Spleen (tissue), 7 donors: ENCODE results near the gene APOBEC3B.
A peak's percentile ranks its signal among the peaks of the same experiment; 100 is the strongest.

Source experiments
- POLR2A ChIP-seq, 3 donors: fragments of 450-650 bp; IDR thresholded peaks; one replicate each; pipeline ENCODE4 v1.5.1; 2017; ENCODE audit warnings: antibody characterized with exemption in 3 of 3, mild to moderate bottlenecking in 1 of 3
- POLR2AphosphoS5 ChIP-seq, 3 donors: sonication (generic); formaldehyde crosslinking; IDR thresholded peaks; one replicate each; pipeline ENCODE4 v1.5.1; 2017; ENCODE audit warnings: antibody characterized with exemption in 3 of 3
- TF ChIP-seq, protein P1 (sequence below), 11 experiments: fragments of 200-600 bp in 7 of 11; fragments of 450-650 bp in 4 of 11; sonication (generic) in 4 of 11; IDR thresholded peaks in 8 of 11; conservative IDR thresholded peaks in 3 of 11; 1 replicate in 7 of 11; 2 replicates in 4 of 11; pipeline versions ENCODE4 v1.4.0 to v1.8.0; 2016 to 2021; ENCODE audit warnings: antibody characterized with exemption in 11 of 11, inconsistent platforms in 4 of 11, mild to moderate bottlenecking in 1 of 11
- donor health status: DM: no; HTN: no; CAD: no; lungs with moderate emphysema.
- donor health status: DM: no; HTN: no; CAD: no.
- donor health status: DM: no; HTN: no; CAD: no.

DNA sequence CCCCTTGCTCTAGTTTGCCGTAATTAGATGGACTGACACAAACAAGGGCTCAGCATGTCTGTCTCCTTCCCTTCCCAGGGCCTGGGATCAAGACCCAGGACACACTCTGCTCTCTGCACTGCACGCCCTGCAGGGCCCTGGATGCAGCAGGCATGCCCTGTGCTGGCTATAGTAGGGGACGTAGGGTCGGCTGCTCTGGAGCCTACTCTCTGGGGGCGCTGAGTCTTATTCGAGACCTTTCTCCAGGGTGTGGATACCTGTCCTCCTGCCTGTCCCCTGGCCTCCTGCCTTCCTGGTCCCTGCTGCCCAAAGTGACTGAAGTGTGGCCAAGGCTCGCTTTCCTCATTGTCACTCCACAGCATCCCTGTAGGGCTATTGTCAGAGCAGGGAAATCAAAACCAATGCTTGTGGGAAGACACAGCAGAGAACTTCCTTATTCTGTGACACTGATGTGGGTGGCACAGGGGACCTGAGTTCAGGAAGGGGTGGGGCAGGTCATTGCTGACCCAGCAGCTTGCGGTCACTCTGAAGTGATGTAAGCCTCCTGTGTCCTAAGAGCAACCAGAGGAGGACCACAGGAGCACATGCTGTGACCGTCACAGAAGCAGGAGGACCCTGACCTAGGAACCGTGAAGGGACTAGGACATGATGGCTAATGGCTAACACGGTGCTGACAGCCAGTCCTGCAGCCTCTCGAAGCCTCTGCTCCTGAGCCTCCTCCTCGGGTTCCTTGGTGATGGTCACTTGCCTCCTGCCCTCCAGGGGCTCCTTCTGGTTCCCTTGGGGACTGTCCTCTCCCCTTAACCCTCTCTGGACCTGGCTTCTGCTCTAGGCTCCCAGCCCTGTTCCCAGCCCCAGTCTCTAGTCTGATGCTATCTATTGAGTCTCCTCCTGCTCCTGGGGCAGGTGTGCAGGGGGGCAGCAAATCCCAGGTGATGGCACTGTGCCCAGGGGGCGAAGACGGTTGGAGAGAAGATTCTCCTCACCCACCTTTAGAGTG is 14.4 kb upstream of the APOBEC3B start:
- TF ChIP-seq POLR2A (IDR thresholded peaks at IDR 0.05) (no peak), POLR2AphosphoS5 (IDR thresholded peaks at IDR 0.05) (peak in 2 of 3 donors; percentile 60 to 88)
- TF ChIP-seq, protein P1, sequence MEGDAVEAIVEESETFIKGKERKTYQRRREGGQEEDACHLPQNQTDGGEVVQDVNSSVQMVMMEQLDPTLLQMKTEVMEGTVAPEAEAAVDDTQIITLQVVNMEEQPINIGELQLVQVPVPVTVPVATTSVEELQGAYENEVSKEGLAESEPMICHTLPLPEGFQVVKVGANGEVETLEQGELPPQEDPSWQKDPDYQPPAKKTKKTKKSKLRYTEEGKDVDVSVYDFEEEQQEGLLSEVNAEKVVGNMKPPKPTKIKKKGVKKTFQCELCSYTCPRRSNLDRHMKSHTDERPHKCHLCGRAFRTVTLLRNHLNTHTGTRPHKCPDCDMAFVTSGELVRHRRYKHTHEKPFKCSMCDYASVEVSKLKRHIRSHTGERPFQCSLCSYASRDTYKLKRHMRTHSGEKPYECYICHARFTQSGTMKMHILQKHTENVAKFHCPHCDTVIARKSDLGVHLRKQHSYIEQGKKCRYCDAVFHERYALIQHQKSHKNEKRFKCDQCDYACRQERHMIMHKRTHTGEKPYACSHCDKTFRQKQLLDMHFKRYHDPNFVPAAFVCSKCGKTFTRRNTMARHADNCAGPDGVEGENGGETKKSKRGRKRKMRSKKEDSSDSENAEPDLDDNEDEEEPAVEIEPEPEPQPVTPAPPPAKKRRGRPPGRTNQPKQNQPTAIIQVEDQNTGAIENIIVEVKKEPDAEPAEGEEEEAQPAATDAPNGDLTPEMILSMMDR (IDR thresholded peaks at IDR 0.05 in 8 of 11, conservative IDR thresholded peaks at IDR 0.05 in 3 of 11), result peak in 2 of 11 experiments; percentile 14 to 25
